HG03460 (cell line): ENCODE data around the gene FEM1C.

Source experiments
- ATAC-seq: cut with Tn5 transposase; IDR thresholded peaks from one replicate; pipeline ENCODE4 v1.9.1; 2021; ENCODE audit not compliant: unreplicated experiment

The FEM1C gene

GRCh38 chr5:115558388-115558956, 13.9 kb upstream of the FEM1C start:
- ATAC-seq = no peak

GRCh38 chr5:115557667-115558387, 13.3 kb upstream of the FEM1C start:
- ATAC-seq = no peak

GRCh38 chr5:115556276-115556675, 11.7 kb upstream of the FEM1C start:
- no peak for ATAC-seq

- ATAC-seq = no peak
Measured at GRCh38 chr5:115555084-115555633, 10.6 kb upstream of the FEM1C start.

- ATAC-seq = no peak
Measured at GRCh38 chr5:115553082-115553481, 8.5 kb upstream of the FEM1C start.

- ATAC-seq = no peak
Measured at GRCh38 chr5:115551415-115551814, 6.8 kb upstream of the FEM1C start.

GRCh38 chr5:115549154-115549553, 4.6 kb upstream of the FEM1C start:
- ATAC-seq = no peak

- ATAC-seq = no peak
Measured at GRCh38 chr5:115548683-115549082, 4.1 kb upstream of the FEM1C start.

- ATAC-seq = no peak
Measured at GRCh38 chr5:115545351-115545882, 842 bp upstream of the FEM1C start.

GRCh38 chr5:115544043-115544435, 536 bp downstream of the FEM1C start:
- peak; percentile 12 for ATAC-seq

GRCh38 chr5:115543365-115544042, 1.1 kb downstream of the FEM1C start:
- ATAC-seq = peak; percentile 33

GRCh38 chr5:115542651-115543364, 1.8 kb downstream of the FEM1C start:
- ATAC-seq = no peak

- ATAC-seq = no peak
Measured at GRCh38 chr5:115542086-115542485, 2.5 kb downstream of the FEM1C start.

GRCh38 chr5:115541611-115542010, 3.0 kb downstream of the FEM1C start:
- no peak for ATAC-seq

- ATAC-seq = no peak
Measured at GRCh38 chr5:115535479-115536035, 9.0 kb downstream of the FEM1C start.

- no peak for ATAC-seq
Measured at GRCh38 chr5:115532517-115532916, 12.1 kb downstream of the FEM1C start.

GRCh38 chr5:115531787-115532367, 12.7 kb downstream of the FEM1C start:
- no peak for ATAC-seq

- ATAC-seq = no peak
Measured at GRCh38 chr5:115531380-115531779, 13.2 kb downstream of the FEM1C start.

- no peak for ATAC-seq
Measured at GRCh38 chr5:115530426-115530825, 14.1 kb downstream of the FEM1C start.

- no peak for ATAC-seq
Measured at GRCh38 chr5:115526604-115527003, 18.0 kb downstream of the FEM1C start.
